GM12878 (cell line): Measurements from ENCODE around the gene MSANTD3. TPM values are rescaled to one million over a fixed set of nuclear protein-coding genes. Genes with fewer than 3 reads are reported as not detected.

Experiments used
- ATAC-seq: fragments of 200-7000 bp; cut with Tn5 transposase; 3 replicates; pipeline ENCODE4 v1.9.1; 2020; ENCODE audit warnings: mild to moderate bottlenecking, moderate library complexity
- BruUV-seq: library from RNA; stranded (reverse); fragments of 400-500 nt; replicated peaks from 2 replicates; lab custom pipeline; 2021; lab: Mats Ljungman, UMichigan
- CTCF ChIA-PET: fragments of 300-600 bp; sonication (Branson Sonifier 250); formaldehyde crosslinking; extraction: SDS; loops from one replicate; lab custom pipeline; 2021; ENCODE audit warnings: inconsistent platforms; lab: Yijun Ruan, JAX
- POLR2A ChIA-PET: fragments of 350-600 bp; formaldehyde crosslinking; extraction: SDS; loops from one replicate; lab custom pipeline; 2021; ENCODE audit warnings: inconsistent platforms; lab: Charles Lee
- RAD21 ChIA-PET: fragments of 300-600 bp; sonication (Branson Sonifier 250); formaldehyde crosslinking; loops from one replicate; lab custom pipeline; 2023; ENCODE audit warnings: antibody characterized with exemption; ENCODE audit not compliant: unreplicated experiment; lab: Charles Lee
- SMC1A ChIA-PET: fragments of 300-600 bp; sonication (Branson Sonifier 250); formaldehyde crosslinking; loops from one replicate; lab custom pipeline; 2023; ENCODE audit not compliant: unreplicated experiment, uncharacterized antibody; lab: Charles Lee
- DNase-seq: peaks from one replicate; pipeline ENCODE4 v3.0.0-alpha.2; 2011; ENCODE audit warnings: low read depth, low spot score
- FAIRE-seq: peaks from 3 replicates; lab custom pipeline; 2011; peaks lifted over from hg19 to GRCh38; lab: Jason Lieb, UNC
- H2AFZ ChIP-seq: 2 replicates; pipeline ENCODE4 v1.6.0; 2011; ENCODE audit warnings: low read depth, low read length, control low read depth; ENCODE audit not compliant: control insufficient read depth
- H3K27ac ChIP-seq: 2 replicates; pipeline ENCODE4 v1.5.1; 2011; ENCODE audit warnings: control low read depth; ENCODE audit not compliant: control insufficient read depth, insufficient read depth
- H3K27me3 ChIP-seq, 2 experiments: replicated peaks in 1 of 2; 2 replicates each; pipeline versions ENCODE4 v1.6.0 to v1.6.1; 2011; ENCODE audit warnings: low read length in 1 of 2; ENCODE audit not compliant: control insufficient read depth in 2 of 2, insufficient read depth in 2 of 2
- H3K36me3 ChIP-seq, 2 experiments: 2 replicates each; pipeline ENCODE4 v1.5.1; 2011; ENCODE audit warnings: low read length in 1 of 2; ENCODE audit not compliant: control insufficient read depth in 2 of 2, insufficient read depth in 2 of 2
- H3K4me1 ChIP-seq: 2 replicates; pipeline ENCODE4 v1.6.1; 2011; ENCODE audit warnings: mild to moderate bottlenecking, low read length, moderate library complexity, mixed read lengths; ENCODE audit not compliant: control insufficient read depth, insufficient read depth
- H3K4me2 ChIP-seq: 2 replicates; pipeline ENCODE4 v1.6.0; 2011; ENCODE audit warnings: control low read depth; ENCODE audit not compliant: control insufficient read depth, insufficient read depth
- H3K4me3 ChIP-seq: fragments of 200-600 bp; sonication (generic); 2 replicates; pipeline ENCODE4 v1.5.1; 2016
- H3K79me2 ChIP-seq: 2 replicates; pipeline ENCODE4 v1.6.0; 2011; ENCODE audit warnings: low read length; ENCODE audit not compliant: control insufficient read depth, insufficient read depth
- H3K9ac ChIP-seq: 2 replicates; pipeline ENCODE4 v1.8.0; 2011; ENCODE audit warnings: low read length, control low read depth, mixed read lengths; ENCODE audit not compliant: control insufficient read depth, insufficient read depth
- H3K9me3 ChIP-seq: replicated peaks from 3 replicates; pipeline ENCODE4 v1.5.1; 2011; ENCODE audit warnings: mild to moderate bottlenecking, low read length; ENCODE audit not compliant: control insufficient read depth, insufficient read depth
- H4K20me1 ChIP-seq: 2 replicates; pipeline ENCODE4 v1.6.0; 2011; ENCODE audit not compliant: control insufficient read depth, insufficient read depth
- ATF2 ChIP-seq: IDR thresholded peaks from 2 replicates; pipeline ENCODE4 v1.6.1; 2012; ENCODE audit warnings: low read length, inconsistent platforms
- EGR1 ChIP-seq, 2 experiments: IDR thresholded peaks; 1 replicate in 1 of 2; 2 replicates in 1 of 2; pipeline ENCODE4 v1.6.1; 2011 to 2012; ENCODE audit warnings: low read depth in 2 of 2, low read length in 2 of 2, borderline replicate concordance in 1 of 2, mild to moderate bottlenecking in 1 of 2, moderate library complexity in 1 of 2
- NFYB ChIP-seq: IDR thresholded peaks from 2 replicates; pipeline ENCODE4 v1.6.1; 2011; ENCODE audit warnings: low read depth, mild to moderate bottlenecking, low read length, improper control_type of control experiment, moderate library complexity; ENCODE audit not compliant: insufficient read depth
- RAD21 ChIP-seq: IDR thresholded peaks from 2 replicates; pipeline ENCODE4 v1.6.1; 2011; ENCODE audit warnings: mild to moderate bottlenecking, low read depth, low read length, moderate library complexity; ENCODE audit not compliant: insufficient read depth
- ZBTB40 ChIP-seq: fragments of 450-650 bp; IDR thresholded peaks from 2 replicates; pipeline ENCODE4 v1.6.1; 2016; ENCODE audit warnings: mild to moderate bottlenecking, moderate library complexity, borderline replicate concordance
- WGBS: methylation state at CpG from one replicate; pipeline ENCODE4 v1.1.6; 2016; ENCODE audit warnings: low lambda C conversion rate; ENCODE audit not compliant: insufficient replicate concordance, insufficient coverage; ENCODE audit errors: missing lambda C conversion rate; 5-methylcytosine and 5-hydroxymethylcytosine counted together
- in situ Hi-C: fragments of 300-500 bp; cut with MboI; formaldehyde crosslinking; loops from 9 replicates; pipeline ENCODE4 v1.14.3; 2018; ENCODE audit warnings: mixed read lengths
- intact Hi-C: fragments of 100-400 bp; cut with micrococcal nuclease; formaldehyde crosslinking; loops from one replicate; pipeline ENCODE4 v1.14.2; 2022; ENCODE audit not compliant: unreplicated experiment
- polyA plus RNA-seq, 11 experiments: library from polyadenylated mRNA; depleted of rRNA in 4 of 11; unstranded in 6 of 11; stranded (reverse) in 5 of 11; fragments of >200 nt; fragmentation: Nextera tagmentation in 4 of 11; fragmentation: Illumina TruSeq in 1 of 11; extraction: Ambion mirVana in 4 of 11; extraction: Trizol in 1 of 11; gene quantifications; 1 replicate in 1 of 11; 2 replicates in 10 of 11; pipeline versions ENCODE4 v1.2.1 to v1.2.3, GENCODE V29; 2011 to 2016; ENCODE audit warnings: inconsistent platforms in 2 of 11, missing spikeins in 2 of 11, low read depth in 1 of 11
- total RNA-seq, 4 experiments: library from RNA; depleted of rRNA in 3 of 4; stranded (reverse); fragments of >200 nt in 3 of 4; fragmentation: Illumina TruSeq in 1 of 4; extraction: Trizol in 1 of 4; gene quantifications; 2 replicates each; pipeline versions ENCODE4 v1.2.1 to v1.2.3, GENCODE V29; 2013 to 2021

Gene MSANTD3
- total and polyA plus RNA-seq, 10 of the 15 experiments (the other 5 are each of a cell fraction or from before 2014, with no cell fraction given), result 5.8 to 21.2 (median 14.7) TPM

- TF ChIP-seq ZBTB40 (no peak), ATF2 (no peak)
These were observed 45.3 kb downstream of the MSANTD3 start (continued) for GRCh38 chr9:100472268-100472667.

GRCh38 chr9:100472788-100473275, 45.9 kb downstream of the MSANTD3 start, which contains the start of gene TMEFF1:
Gene TMEFF1, plus strand, starts transcription at chr9:100473149. Its CDS starts 396 bp downstream, at chr9:100473545.
- H2AFZ ChIP-seq, result peak within 1 kb of the TSS; percentile 55
- ChIA-PET CTCF (interaction anchor here (0.6 to 0.7 kb wide), 2 partner anchors 35 to 50 kb away, joined by 3 read pairs; no protein-coding TSS in a partner anchor), SMC1A (no interaction called here), RAD21 (no interaction called here), POLR2A (no interaction called here)
- DNase-seq (no peak), FAIRE-seq (no peak), ATAC-seq (peak; percentile 57)
- H3K4me3 ChIP-seq, result peak within 1 kb of the TSS; percentile 67
- H3K36me3 ChIP-seq, result no peaks in the 10 kb centered on the region
- intact Hi-C loops (no loop called here), in situ Hi-C loops (no loop called here)
- peak within 1 kb of the TSS; percentile 84 for H3K4me2 ChIP-seq
- H3K9me3 ChIP-seq, result no peaks in the 10 kb centered on the region
- WGBS, result under 1% methylated on average over 19 of the region's 54 CpGs
- H3K9ac ChIP-seq, result no peak within 1 kb of the TSS
- no peaks in the 10 kb centered on the region for H3K4me1 ChIP-seq
- peaks cover 2 to 7% of the 10 kb centered on the region in 2 experiments; a peak in 3 of 4 replicates for H3K27me3 ChIP-seq
- peak; percentile 11; the same call in 1 of the 2 replicates for TF ChIP-seq RAD21
- TF ChIP-seq EGR1 (IDR thresholded peaks at IDR 0.05; ENCODE audit: borderline replicate concordance in 1 of 2, low read depth in 2 of 2, low read length in 2 of 2), result 0 out of 3 replicates have a peak, but pooled peaks of 1 of the 2 experiments have one; percentile 47
- no peak for TF ChIP-seq NFYB
- H3K27ac ChIP-seq, result no peak within 1 kb of the TSS
- no peaks in the 10 kb centered on the region for H4K20me1 ChIP-seq
- BruUV-seq, result no TSS peak
- H3K79me2 ChIP-seq, result no peaks in the 10 kb centered on the region
